Retina (tissue), 1 donor: ENCODE data around the gene CDY2A.
"Not testable (repeated sequence)": the region's sequence is repeated elsewhere in the genome, so short reads cannot be mapped to it uniquely, and the experiment has no call there.

ENCODE experiments used
- DNase-seq: peaks from one replicate; pipeline ENCODE4 v3.0.0-alpha.2; 2016

CDY2A gene, protein sequence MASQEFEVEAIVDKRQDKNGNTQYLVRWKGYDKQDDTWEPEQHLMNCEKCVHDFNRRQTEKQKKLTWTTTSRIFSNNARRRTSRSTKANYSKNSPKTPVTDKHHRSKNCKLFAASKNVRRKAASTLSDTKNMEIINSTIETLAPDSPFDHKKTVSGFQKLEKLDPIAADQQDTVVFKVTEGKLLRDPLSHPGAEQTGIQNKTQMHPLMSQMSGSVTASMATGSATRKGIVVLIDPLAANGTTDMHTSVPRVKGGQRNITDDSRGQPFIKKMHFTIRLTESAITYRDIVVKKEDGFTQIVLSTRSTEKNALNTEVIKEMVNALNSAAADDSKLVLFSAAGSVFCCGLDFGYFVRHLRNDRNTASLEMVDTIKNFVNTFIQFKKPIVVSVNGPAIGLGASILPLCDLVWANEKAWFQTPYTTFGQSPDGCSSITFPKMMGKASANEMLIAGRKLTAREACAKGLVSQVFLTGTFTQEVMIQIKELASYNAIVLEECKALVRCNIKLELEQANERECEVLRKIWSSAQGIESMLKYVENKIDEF

GRCh38 chrY:18025487-18025886 lies at the start of gene CDY2A:
TSS of gene CDY2A (plus strand) at chrY:18025787. CDS start at chrY:18026115, 328 bp downstream.
- DNase-seq, result not testable (repeated sequence)

- not testable (repeated sequence) for DNase-seq
Observed at GRCh38 chrY:17997586-17997985, 28.0 kb upstream of the CDY2A start.

GRCh38 chrY:17998266-17998665 lies 27.3 kb upstream of the CDY2A start:
- not testable (repeated sequence) for DNase-seq

- not testable (repeated sequence) for DNase-seq
Observed at GRCh38 chrY:18023897-18024296, 1.7 kb upstream of the CDY2A start.

GRCh38 chrY:18028845-18029244 lies 3.3 kb downstream of the CDY2A start:
- DNase-seq, result not testable (repeated sequence)

GRCh38 chrY:18030178-18030577 lies 4.6 kb downstream of the CDY2A start:
- not testable (repeated sequence) for DNase-seq

DNA sequence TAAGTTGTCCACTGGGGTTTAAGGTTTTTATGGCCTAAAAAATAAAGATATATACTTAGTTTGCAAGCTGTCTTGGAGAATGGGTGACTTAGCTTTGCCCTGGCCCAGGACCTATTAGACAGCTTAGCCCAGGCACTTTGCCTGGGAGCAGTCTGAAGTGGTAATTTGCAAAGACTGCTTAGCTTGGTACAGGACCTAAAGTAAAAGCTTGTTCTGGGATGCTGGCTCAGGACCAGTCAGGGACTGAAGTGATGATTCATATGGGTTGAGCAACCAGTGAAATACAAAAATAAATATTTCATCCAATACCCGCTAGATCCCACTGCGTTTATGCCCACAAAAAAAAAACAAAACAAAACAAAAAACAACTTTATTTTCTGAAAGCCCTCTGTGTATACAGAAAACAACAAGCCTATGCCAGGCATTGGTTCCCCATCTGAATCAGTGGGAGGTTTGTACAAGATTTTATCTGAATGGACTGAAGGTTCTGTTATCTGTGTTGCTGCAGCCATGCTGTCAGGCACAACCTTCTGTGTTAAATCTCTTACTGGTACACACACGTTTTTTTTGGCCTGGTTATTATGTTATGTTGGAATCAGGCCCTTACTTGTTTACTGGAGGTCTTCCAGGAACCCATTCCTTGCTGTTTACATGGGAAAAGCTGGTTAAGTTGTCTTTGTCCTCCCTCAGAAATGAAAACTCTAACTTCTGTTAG lies 8.7 kb downstream of the CDY2A start:
- DNase-seq, result not testable (repeated sequence)

- DNase-seq, result not testable (repeated sequence)
Observed at GRCh38 chrY:18034864-18035263, 9.3 kb downstream of the CDY2A start.

GRCh38 chrY:18044990-18045389 lies 19.4 kb downstream of the CDY2A start:
- DNase-seq, result not testable (repeated sequence)

DNA sequence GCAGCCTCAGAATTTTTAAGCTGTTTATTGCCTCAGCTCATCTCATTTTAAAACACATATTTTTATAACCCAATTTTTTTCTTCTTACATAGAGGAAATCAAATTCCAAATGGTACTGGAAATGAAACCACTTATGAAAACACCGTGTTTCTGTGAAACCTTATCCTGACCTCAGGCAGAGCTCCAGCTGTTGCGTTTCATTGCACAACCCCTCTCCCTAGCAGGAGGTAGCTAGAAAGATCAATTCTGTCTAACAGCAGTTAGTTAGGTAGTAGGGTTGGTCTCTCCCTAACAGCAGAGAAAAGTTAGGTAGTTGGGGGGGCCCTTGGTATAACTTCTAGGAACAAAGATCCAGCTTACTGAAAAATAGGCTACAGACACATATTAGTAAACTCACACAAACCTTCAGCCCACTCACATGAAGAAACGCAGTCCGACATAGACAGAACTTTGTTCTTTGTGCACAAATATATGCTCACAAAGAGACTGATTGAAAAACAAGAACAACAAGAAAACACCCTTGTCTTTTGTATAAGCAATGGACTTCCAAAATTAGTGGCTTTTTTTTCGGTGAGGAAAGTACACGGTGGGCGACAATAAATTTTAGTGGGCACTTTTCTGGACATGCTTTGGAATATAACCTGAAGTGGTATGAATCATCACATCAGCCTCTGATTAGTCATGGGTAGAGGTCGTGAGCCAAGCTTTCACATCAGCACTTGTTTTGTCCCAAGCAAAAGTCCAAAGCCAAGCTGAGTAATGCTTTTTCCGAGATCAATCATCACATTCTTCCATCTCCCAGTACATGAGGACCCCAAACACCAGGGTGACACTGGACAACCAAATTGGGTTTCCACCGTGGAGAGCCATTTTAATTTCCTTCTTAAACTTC lies 22.8 kb downstream of the CDY2A start:
- not testable (repeated sequence) for DNase-seq

- not testable (repeated sequence) for DNase-seq
Observed at GRCh38 chrY:18049061-18049460, 23.5 kb downstream of the CDY2A start.

GRCh38 chrY:18056473-18056872 lies 30.9 kb downstream of the CDY2A start:
- not testable (repeated sequence) for DNase-seq

- DNase-seq, result not testable (repeated sequence)
Observed at GRCh38 chrY:18073464-18073863, 47.9 kb downstream of the CDY2A start.
